ENCODE measurements around the gene TMEM143. TPM values are rescaled to one million over a fixed set of nuclear protein-coding genes. Genes with fewer than 3 reads are reported as not detected.

The TMEM143 gene
- total RNA-seq, 1 donor from 2014 or later, result 8.5 TPM

- peaks cover 5% of the 10 kb centered on the region for H3K36me3 Mint-ChIP-seq (ENCODE audit: low read depth, unreplicated experiment)
- peaks cover 45% of the 10 kb centered on the region for H3K4me1 Mint-ChIP-seq (ENCODE audit: unreplicated experiment)
- no peaks in the 10 kb centered on the region for H3K9me3 Mint-ChIP-seq (ENCODE audit: unreplicated experiment)
- peak overlapping the region; percentile 87 for H3K27ac Mint-ChIP-seq (ENCODE audit: unreplicated experiment)
- H3K4me3 Mint-ChIP-seq (ENCODE audit: unreplicated experiment), result peak overlapping the region; percentile 20
- no peak for DNase-seq (ENCODE audit: low spot score)
- TF ChIP-seq CTCF (IDR thresholded peaks at IDR 0.05; ENCODE audit: unreplicated experiment), result no peak
- peaks cover 32% of the 10 kb centered on the region for H3K27me3 Mint-ChIP-seq (ENCODE audit: unreplicated experiment)
These were observed 37.5 kb upstream of the TMEM143 start for GRCh38 chr19:48401287-48401686.

DNA sequence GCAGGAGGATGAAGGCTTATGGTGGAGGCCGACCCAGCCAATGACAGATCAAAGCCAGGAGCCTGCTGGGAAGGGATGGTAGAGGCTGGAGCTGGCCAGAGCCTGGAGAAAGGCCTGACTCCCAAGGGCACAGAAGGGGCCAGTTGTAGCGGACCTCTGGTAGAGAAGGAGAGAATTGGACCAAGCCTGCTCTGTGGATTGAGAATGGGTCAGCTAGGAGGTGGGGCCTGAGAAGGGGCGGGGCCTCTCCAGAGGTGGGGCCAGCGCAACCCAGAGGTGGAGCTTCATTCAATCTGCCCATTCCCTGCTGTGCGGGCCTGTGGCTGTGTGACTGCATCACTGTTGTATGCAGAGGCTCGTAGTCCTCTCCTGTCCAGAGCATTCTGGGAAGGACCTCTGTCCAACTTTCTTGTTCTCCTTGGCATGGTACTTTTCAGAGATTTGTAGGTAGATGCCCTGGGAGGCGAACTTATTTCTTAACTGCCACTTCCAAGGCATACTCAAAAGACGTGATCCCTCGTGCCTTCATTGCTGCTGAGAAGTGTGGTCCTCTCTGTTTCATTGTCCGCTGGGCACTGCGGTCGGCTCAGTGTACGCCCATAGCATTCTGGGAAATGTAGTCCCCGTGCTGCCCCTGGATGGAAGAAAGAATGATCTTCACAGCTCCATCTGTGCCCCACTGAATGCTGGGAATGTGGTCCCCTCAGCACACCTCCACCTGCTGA is 36.4 kb upstream of the TMEM143 start:
- Mint-ChIP-seq H3K27ac (ENCODE audit: unreplicated experiment) (peak overlapping the region; percentile 91), H3K9me3 (ENCODE audit: unreplicated experiment) (no peaks in the 10 kb centered on the region), H3K36me3 (ENCODE audit: low read depth, unreplicated experiment) (peaks cover 3% of the 10 kb centered on the region), H3K4me1 (ENCODE audit: unreplicated experiment) (peaks cover 49% of the 10 kb centered on the region), H3K4me3 (ENCODE audit: unreplicated experiment) (peak overlapping the region; percentile 85), H3K27me3 (ENCODE audit: unreplicated experiment) (peaks cover 32% of the 10 kb centered on the region)
- TF ChIP-seq CTCF (IDR thresholded peaks at IDR 0.05; ENCODE audit: unreplicated experiment), result no peak
- peak; percentile 55 for DNase-seq (ENCODE audit: low spot score)

DNA sequence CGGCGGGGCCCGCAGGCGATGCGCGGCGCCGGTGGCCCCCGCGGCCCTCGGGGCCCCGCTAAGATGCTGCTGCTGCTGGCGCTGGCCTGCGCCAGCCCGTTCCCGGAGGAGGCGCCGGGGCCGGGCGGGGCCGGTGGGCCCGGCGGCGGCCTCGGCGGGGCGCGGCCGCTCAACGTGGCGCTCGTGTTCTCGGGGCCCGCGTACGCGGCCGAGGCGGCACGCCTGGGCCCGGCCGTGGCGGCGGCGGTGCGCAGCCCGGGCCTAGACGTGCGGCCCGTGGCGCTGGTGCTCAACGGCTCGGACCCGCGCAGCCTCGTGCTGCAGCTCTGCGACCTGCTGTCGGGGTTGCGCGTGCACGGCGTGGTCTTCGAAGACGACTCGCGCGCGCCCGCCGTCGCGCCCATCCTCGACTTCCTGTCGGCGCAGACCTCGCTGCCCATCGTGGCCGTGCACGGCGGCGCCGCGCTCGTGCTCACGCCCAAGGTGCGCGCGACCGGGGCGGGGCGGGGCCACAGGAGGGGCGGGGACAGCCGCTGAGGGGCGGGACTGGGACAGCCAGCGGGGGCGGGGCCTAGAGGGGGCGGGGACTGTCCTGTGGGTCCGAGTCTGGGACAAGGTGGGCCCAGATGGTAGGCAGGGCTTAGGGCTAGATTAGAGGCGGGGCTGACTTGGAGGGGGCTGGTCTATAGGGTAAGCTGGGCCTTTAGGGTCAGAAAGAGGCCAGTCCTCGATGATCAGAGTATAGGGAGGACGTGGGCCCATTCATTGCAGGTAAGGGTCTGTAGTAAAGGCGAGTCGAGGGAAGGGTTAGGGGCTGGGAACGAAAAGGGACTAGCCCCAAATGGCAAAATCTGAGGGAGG is 34.9 kb upstream of the TMEM143 start:
- Mint-ChIP-seq H3K4me3 (ENCODE audit: unreplicated experiment) (peak overlapping the region; percentile 86), H3K9me3 (ENCODE audit: unreplicated experiment) (no peaks in the 10 kb centered on the region), H3K27me3 (ENCODE audit: unreplicated experiment) (peaks cover 35% of the 10 kb centered on the region), H3K27ac (ENCODE audit: unreplicated experiment) (peak overlapping the region; percentile 70), H3K36me3 (ENCODE audit: low read depth, unreplicated experiment) (peaks cover 3% of the 10 kb centered on the region), H3K4me1 (ENCODE audit: unreplicated experiment) (peaks cover 51% of the 10 kb centered on the region)
- no peak for TF ChIP-seq CTCF (IDR thresholded peaks at IDR 0.05; ENCODE audit: unreplicated experiment)
- DNase-seq (ENCODE audit: low spot score), result peak; percentile 92

DNA sequence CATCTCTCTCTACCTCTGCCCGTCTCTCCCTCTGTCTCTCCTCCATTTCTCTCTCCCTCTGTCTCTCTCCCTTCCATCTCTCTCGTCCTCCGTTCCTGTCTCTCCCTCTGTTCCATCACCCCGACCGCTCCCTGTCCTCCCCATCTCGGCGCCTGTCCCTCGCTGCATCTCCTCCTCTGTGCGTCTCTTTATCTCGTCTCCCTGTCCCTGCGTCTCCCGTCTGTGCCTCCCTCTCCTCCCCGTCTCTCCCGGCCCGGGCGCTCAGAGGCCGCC is 34.3 kb upstream of the TMEM143 start:
- H3K4me3 Mint-ChIP-seq (ENCODE audit: unreplicated experiment), result peak overlapping the region; percentile 89
- peaks cover 3% of the 10 kb centered on the region for H3K36me3 Mint-ChIP-seq (ENCODE audit: low read depth, unreplicated experiment)
- no peaks in the 10 kb centered on the region for H3K9me3 Mint-ChIP-seq (ENCODE audit: unreplicated experiment)
- H3K4me1 Mint-ChIP-seq (ENCODE audit: unreplicated experiment), result peaks cover 48% of the 10 kb centered on the region
- H3K27ac Mint-ChIP-seq (ENCODE audit: unreplicated experiment), result peak overlapping the region; percentile 91
- no peak for TF ChIP-seq CTCF (IDR thresholded peaks at IDR 0.05; ENCODE audit: unreplicated experiment)
- no peak for DNase-seq (ENCODE audit: low spot score)
- peaks cover 35% of the 10 kb centered on the region for H3K27me3 Mint-ChIP-seq (ENCODE audit: unreplicated experiment)
